Neural cell (in vitro differentiated cells): Measurements from ENCODE around the gene SLC44A1. TPM values are rescaled to one million over a fixed set of nuclear protein-coding genes. Genes with fewer than 3 reads are reported as not detected.

Source experiments
- H2AFZ ChIP-seq: fragments of 200-600, 300-800 bp; sonication (generic), shearing (Covaris generic); 2 replicates; pipeline ENCODE4 v1.6.0; 2014; ENCODE audit warnings: low read depth, mild to moderate bottlenecking, antibody characterized with exemption, low read length, moderate library complexity
- H3F3A ChIP-seq: fragments of 200-600 bp; shearing (Covaris generic); 2 replicates; pipeline ENCODE4 v1.6.1; 2016; ENCODE audit warnings: mild to moderate bottlenecking, moderate library complexity, mixed read lengths, antibody characterized with exemption, low read length; ENCODE audit not compliant: insufficient read depth, poor library complexity, severe bottlenecking
- H3K27ac ChIP-seq: fragments of 200-600, 300-800 bp; sonication (generic), shearing (Covaris generic); 2 replicates; pipeline ENCODE4 v1.5.1; 2014; ENCODE audit warnings: mild to moderate bottlenecking, low read length, moderate library complexity
- H3K27me3 ChIP-seq: fragments of 300-800, 200-600 bp; sonication (generic), shearing (Covaris generic); 2 replicates; pipeline ENCODE4 v1.6.0; 2014; ENCODE audit warnings: mild to moderate bottlenecking, low read depth, low read length, moderate library complexity; ENCODE audit not compliant: insufficient read depth
- H3K36me3 ChIP-seq: fragments of 300-800, 200-600 bp; sonication (generic), shearing (Covaris generic); 2 replicates; pipeline ENCODE4 v1.5.1; 2014; ENCODE audit warnings: mild to moderate bottlenecking, antibody characterized with exemption, low read length, moderate library complexity; ENCODE audit not compliant: insufficient read depth
- H3K4me2 ChIP-seq: fragments of 300-800, 200-600 bp; sonication (generic), shearing (Covaris generic); 2 replicates; pipeline ENCODE4 v1.6.0; 2014; ENCODE audit warnings: mild to moderate bottlenecking, low read length
- H3K4me3 ChIP-seq: fragments of 300-800, 200-600 bp; sonication (generic), shearing (Covaris generic); 2 replicates; pipeline ENCODE4 v1.5.1; 2014; ENCODE audit warnings: mild to moderate bottlenecking, low read length, moderate library complexity
- H3K79me2 ChIP-seq: fragments of 200-600 bp; shearing (Covaris generic); replicated peaks from 2 replicates; pipeline ENCODE4 v1.6.0; 2014; ENCODE audit warnings: mild to moderate bottlenecking, low read length, moderate library complexity; ENCODE audit not compliant: insufficient read depth
- H3K9ac ChIP-seq: fragments of 300-800, 200-600 bp; sonication (generic), shearing (Covaris generic); 2 replicates; pipeline ENCODE4 v1.6.1; 2016; ENCODE audit warnings: mild to moderate bottlenecking, low read length, mixed read lengths
- H3K9me2 ChIP-seq: fragments of 200-600 bp; shearing (Covaris generic); 2 replicates; pipeline ENCODE4 v1.6.1; 2016; ENCODE audit warnings: mild to moderate bottlenecking, low read length, mixed read lengths; ENCODE audit not compliant: insufficient read depth
- H3K9me3 ChIP-seq: fragments of 200-600, 300-800 bp; sonication (generic), shearing (Covaris generic); 2 replicates; pipeline ENCODE4 v1.6.1; 2016; ENCODE audit warnings: mild to moderate bottlenecking, mixed run types, low read length, moderate library complexity, mixed read lengths
- H4K20me1 ChIP-seq: fragments of 200-600 bp; shearing (Covaris generic); 2 replicates; pipeline ENCODE4 v1.6.1; 2016; ENCODE audit warnings: mild to moderate bottlenecking, mixed run types; ENCODE audit not compliant: insufficient read depth
- CTCF ChIP-seq: fragments of 450-650 bp; IDR thresholded peaks from 2 replicates; pipeline ENCODE4 v1.5.1; 2014; ENCODE audit warnings: antibody characterized with exemption, mild to moderate bottlenecking, moderate library complexity; ENCODE audit not compliant: poor library complexity, severe bottlenecking
- EP300 ChIP-seq: fragments of 450-650 bp; conservative IDR thresholded peaks from 2 replicates; pipeline ENCODE4 v1.6.1; 2014; ENCODE audit warnings: antibody characterized with exemption, mild to moderate bottlenecking, moderate library complexity; ENCODE audit not compliant: poor library complexity, severe bottlenecking
- EZH2 ChIP-seq: fragments of 200-600, 300-800 bp; shearing (Covaris generic), sonication (generic); IDR thresholded peaks from 2 replicates; pipeline ENCODE4 v1.6.1; 2014; ENCODE audit warnings: antibody characterized with exemption, low read length, borderline replicate concordance, mild to moderate bottlenecking; ENCODE audit not compliant: insufficient read depth, poor library complexity, severe bottlenecking
- MXI1 ChIP-seq: fragments of 450-650 bp; conservative IDR thresholded peaks from 2 replicates; pipeline ENCODE4 v1.6.1; 2014; ENCODE audit warnings: antibody characterized with exemption, mild to moderate bottlenecking; ENCODE audit not compliant: poor library complexity, severe bottlenecking
- POLR2AphosphoS5 ChIP-seq: IDR thresholded peaks from 2 replicates; pipeline ENCODE4 v1.6.1; 2012
- RAD21 ChIP-seq: fragments of 450-650 bp; conservative IDR thresholded peaks from 2 replicates; pipeline ENCODE4 v1.6.1; 2014; ENCODE audit warnings: antibody characterized with exemption, mild to moderate bottlenecking, moderate library complexity
- REST ChIP-seq: IDR thresholded peaks from 2 replicates; pipeline ENCODE4 v1.6.1; 2012; ENCODE audit warnings: borderline replicate concordance
- SMC3 ChIP-seq: fragments of 450-650 bp; conservative IDR thresholded peaks from 2 replicates; pipeline ENCODE4 v1.6.1; 2014; ENCODE audit warnings: antibody characterized with exemption, mild to moderate bottlenecking, moderate library complexity; ENCODE audit not compliant: poor library complexity
- TAF1 ChIP-seq: IDR thresholded peaks from 2 replicates; pipeline ENCODE4 v1.6.1; 2012; ENCODE audit warnings: low read depth
- polyA plus RNA-seq: library from polyadenylated mRNA; depleted of rRNA; stranded (reverse); fragments of >200 nt; gene quantifications from 2 replicates; pipeline ENCODE4 v1.2.3, GENCODE V29; 2014

SLC44A1 gene
- polyA plus RNA-seq, 1 donor from 2014 or later, result 3.9 TPM

GRCh38 chr9:105206496-105206820 is 38.0 kb upstream of the SLC44A1 start:
- Histone ChIP-seq H3K9ac (no peak overlapping the region), H3K9me3 (no peaks in the 10 kb centered on the region), H3K4me2 (no peak overlapping the region), H3K4me3 (no peak overlapping the region), H3K27ac (no peak overlapping the region), H3F3A (no peaks in the 10 kb centered on the region), H3K36me3 (no peaks in the 10 kb centered on the region), H3K79me2 (no peaks in the 10 kb centered on the region), H3K9me2 (no peaks in the 10 kb centered on the region), H2AFZ (no peak overlapping the region), H4K20me1 (no peaks in the 10 kb centered on the region), H3K27me3 (no peaks in the 10 kb centered on the region)
- TF ChIP-seq MXI1 (no peak), POLR2AphosphoS5 (no peak), RAD21 (no peak)

- Histone ChIP-seq H2AFZ (no peak overlapping the region), H4K20me1 (no peaks in the 10 kb centered on the region), H3K4me3 (no peak overlapping the region), H3K9ac (no peak overlapping the region), H3K27me3 (no peaks in the 10 kb centered on the region), H3F3A (no peaks in the 10 kb centered on the region), H3K4me2 (no peak overlapping the region), H3K79me2 (no peaks in the 10 kb centered on the region), H3K27ac (no peak overlapping the region), H3K9me2 (no peaks in the 10 kb centered on the region), H3K9me3 (no peaks in the 10 kb centered on the region), H3K36me3 (no peaks in the 10 kb centered on the region)
- no peak for TF ChIP-seq SMC3
- TF ChIP-seq MXI1, result no peak
- TF ChIP-seq EP300, result no peak
- TF ChIP-seq POLR2AphosphoS5, result no peak
- TF ChIP-seq CTCF, result no peak
- TF ChIP-seq TAF1, result no peak
- no peak for TF ChIP-seq REST
- no peak for TF ChIP-seq RAD21
- TF ChIP-seq EZH2, result no peak
Observed at GRCh38 chr9:105206821-105207699, 37.4 kb upstream of the SLC44A1 start.
